Esophagus muscularis mucosa (tissue), 4 donors: ENCODE data around the gene GRIK3. TPM values are rescaled to one million over a fixed set of nuclear protein-coding genes. Genes with fewer than 3 reads are reported as not detected.

Source experiments
- DNase-seq: peaks from one replicate; pipeline ENCODE4 v3.0.0-alpha.2; 2017; ENCODE audit errors: extremely low spot score
- H3K27ac ChIP-seq, 4 donors: fragments of 200-600 bp; sonication (generic); replicated peaks in 1 of 4; 1 replicate in 3 of 4; 2 replicates in 1 of 4; pipeline ENCODE4 v1.5.1; 2016 to 2019; ENCODE audit warnings: mild to moderate bottlenecking in 1 of 4
- H3K27me3 ChIP-seq, 4 donors: fragments of 200-600 bp; sonication (generic); one replicate each; pipeline versions ENCODE4 v1.5.1 to v1.6.0; 2016 to 2019
- H3K36me3 ChIP-seq, 4 donors: fragments of 200-600 bp; sonication (generic); one replicate each; pipeline ENCODE4 v1.5.1; 2016 to 2019
- H3K4me1 ChIP-seq, 4 donors: fragments of 200-600 bp; sonication (generic); one replicate each; pipeline ENCODE4 v1.5.1; 2016 to 2019
- H3K4me3 ChIP-seq, 4 donors: fragments of 200-600 bp; sonication (generic); 1 replicate in 2 of 4; 2 replicates in 2 of 4; pipeline ENCODE4 v1.5.1; 2016 to 2019; ENCODE audit warnings: mild to moderate bottlenecking in 4 of 4, moderate library complexity in 1 of 4
- H3K9me3 ChIP-seq, 4 donors: fragments of 200-600 bp; sonication (generic); 1 replicate in 3 of 4; 2 replicates in 1 of 4; pipeline ENCODE4 v1.5.1; 2016 to 2019
- EP300 ChIP-seq: sonication (generic); formaldehyde crosslinking; IDR thresholded peaks from one replicate; pipeline ENCODE4 v1.6.1; 2017; ENCODE audit warnings: antibody characterized with exemption
- POLR2A ChIP-seq: fragments of 450-650 bp; IDR thresholded peaks from one replicate; pipeline ENCODE4 v1.6.1; 2017; ENCODE audit warnings: antibody characterized with exemption, moderate library complexity, mild to moderate bottlenecking, low read depth
- POLR2AphosphoS5 ChIP-seq, 2 donors: sonication (generic); formaldehyde crosslinking; IDR thresholded peaks; one replicate each; pipeline ENCODE4 v1.6.1; 2017; ENCODE audit warnings: antibody characterized with exemption in 2 of 2
- WGBS: methylation state at CpG from one replicate; pipeline ENCODE4 v1.1.5; 2018; 5-methylcytosine and 5-hydroxymethylcytosine counted together
- intact Hi-C: fragments of 100-400 bp; cut with DNase I; formaldehyde crosslinking; loops from one replicate; pipeline ENCODE4 v1.15.1; 2023
- total RNA-seq, 4 donors: library from RNA; depleted of rRNA; stranded (reverse); fragments of >200 nt; gene quantifications; one replicate each; pipeline versions ENCODE4 v1.1.0 to v1.2.1, GENCODE V29; 2016
- TF ChIP-seq, protein P1 (sequence below), 3 experiments: fragments of 200-600 bp in 2 of 3; fragments of 450-650 bp in 1 of 3; sonication (generic) in 2 of 3; IDR thresholded peaks; one replicate each; pipeline ENCODE4 v1.5.1; 2017 to 2019; ENCODE audit warnings: antibody characterized with exemption in 3 of 3, mild to moderate bottlenecking in 2 of 3, moderate library complexity in 1 of 3

The GRIK3 gene
- total RNA-seq, 4 donors from 2014 or later = 5.3 to 7.9 (median 6.6) TPM

GRCh38 chr1:37076168-37076567 is 41.9 kb upstream of the GRIK3 start:
- DNase-seq = no peak
- no peak for TF ChIP-seq EP300
- TF ChIP-seq, protein P1, sequence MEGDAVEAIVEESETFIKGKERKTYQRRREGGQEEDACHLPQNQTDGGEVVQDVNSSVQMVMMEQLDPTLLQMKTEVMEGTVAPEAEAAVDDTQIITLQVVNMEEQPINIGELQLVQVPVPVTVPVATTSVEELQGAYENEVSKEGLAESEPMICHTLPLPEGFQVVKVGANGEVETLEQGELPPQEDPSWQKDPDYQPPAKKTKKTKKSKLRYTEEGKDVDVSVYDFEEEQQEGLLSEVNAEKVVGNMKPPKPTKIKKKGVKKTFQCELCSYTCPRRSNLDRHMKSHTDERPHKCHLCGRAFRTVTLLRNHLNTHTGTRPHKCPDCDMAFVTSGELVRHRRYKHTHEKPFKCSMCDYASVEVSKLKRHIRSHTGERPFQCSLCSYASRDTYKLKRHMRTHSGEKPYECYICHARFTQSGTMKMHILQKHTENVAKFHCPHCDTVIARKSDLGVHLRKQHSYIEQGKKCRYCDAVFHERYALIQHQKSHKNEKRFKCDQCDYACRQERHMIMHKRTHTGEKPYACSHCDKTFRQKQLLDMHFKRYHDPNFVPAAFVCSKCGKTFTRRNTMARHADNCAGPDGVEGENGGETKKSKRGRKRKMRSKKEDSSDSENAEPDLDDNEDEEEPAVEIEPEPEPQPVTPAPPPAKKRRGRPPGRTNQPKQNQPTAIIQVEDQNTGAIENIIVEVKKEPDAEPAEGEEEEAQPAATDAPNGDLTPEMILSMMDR (IDR thresholded peaks at IDR 0.05) = no peak
- TF ChIP-seq POLR2A = no peak
- TF ChIP-seq POLR2AphosphoS5 (IDR thresholded peaks at IDR 0.05) = no peak
- H3K4me3 ChIP-seq = no peak overlapping the region
- intact Hi-C loops = no loop called here
- H3K36me3 ChIP-seq = no peaks in the 10 kb centered on the region
- peaks cover 0 to 7% (median 3%) of the 10 kb centered on the region in 4 donors for H3K4me1 ChIP-seq
- no peak overlapping the region for H3K27ac ChIP-seq
- peaks cover 0 to 62% (median 0%) of the 10 kb centered on the region in 4 donors for H3K27me3 ChIP-seq
- WGBS = 69% methylated on average over 2 of the region's 2 CpGs
- H3K9me3 ChIP-seq = no peaks in the 10 kb centered on the region

DNA sequence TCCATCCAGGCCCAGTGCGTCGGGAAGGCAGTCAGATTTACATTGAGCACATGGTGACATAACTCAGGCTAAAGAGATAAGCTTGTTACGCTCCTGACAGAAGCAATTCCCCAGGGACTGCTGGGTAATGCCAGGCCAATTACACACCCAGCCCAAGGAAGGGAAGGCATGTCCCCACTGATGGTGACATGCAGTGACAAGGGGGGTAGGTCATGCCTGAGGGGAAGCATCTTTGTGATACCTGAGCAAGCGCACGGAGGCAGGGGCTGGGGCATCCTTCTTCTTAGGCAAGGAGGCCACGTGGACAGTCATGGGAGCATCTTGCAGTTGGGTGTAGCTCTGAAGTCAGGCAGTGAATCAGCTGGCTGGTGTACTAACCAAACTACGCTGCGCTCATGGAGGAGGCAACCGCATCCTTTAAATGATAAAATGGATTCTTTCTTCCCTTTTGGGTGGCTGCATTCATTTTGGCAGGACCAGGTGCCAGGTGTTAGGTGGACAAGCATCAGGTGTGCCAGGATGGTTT is 39.6 kb upstream of the GRIK3 start:
- TF ChIP-seq POLR2A (no peak), EP300 (no peak), POLR2AphosphoS5 (IDR thresholded peaks at IDR 0.05) (no peak)
- TF ChIP-seq, protein P1 (IDR thresholded peaks at IDR 0.05) = no peak
- H3K27ac ChIP-seq = no peak overlapping the region
- WGBS = 45% methylated on average over 6 of the region's 9 CpGs

DNA sequence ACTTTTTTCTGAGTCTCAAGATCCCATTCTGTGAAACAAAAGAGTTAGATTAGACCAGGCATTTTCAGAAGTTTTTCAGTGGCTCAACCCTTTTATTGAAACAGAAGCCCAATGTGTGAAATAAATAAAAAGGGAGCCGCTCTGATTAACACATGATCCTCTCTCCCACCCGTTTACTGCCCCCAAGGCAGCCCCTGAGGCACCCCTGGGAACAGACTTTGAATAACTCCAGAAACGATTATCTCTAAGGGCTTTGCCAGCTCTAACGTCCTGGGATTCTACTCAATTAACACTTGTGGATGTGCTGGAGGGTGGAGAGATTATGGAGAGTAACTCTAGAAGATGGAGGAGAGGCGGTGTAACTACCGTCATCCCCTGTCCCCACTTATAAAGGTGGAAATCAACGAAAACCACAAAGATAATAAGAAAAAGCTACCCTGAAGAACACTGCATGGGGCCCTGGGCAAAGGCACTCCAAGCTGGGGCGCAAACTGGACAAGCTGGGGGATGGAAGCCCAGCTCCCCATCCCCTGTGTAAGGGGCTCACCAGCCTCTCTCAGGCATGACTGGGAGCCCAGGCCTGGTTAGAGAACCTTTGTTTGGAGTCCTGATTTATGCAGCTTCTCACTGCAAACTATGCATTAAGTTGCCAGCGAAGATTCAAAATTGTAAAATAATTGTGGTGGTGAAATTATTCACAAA is 39.0 kb upstream of the GRIK3 start:
- H3K27ac ChIP-seq = no peak overlapping the region
- no peaks in the 10 kb centered on the region for H3K36me3 ChIP-seq
- WGBS = 58% methylated on average over 9 of the region's 9 CpGs
- no peak overlapping the region for H3K4me3 ChIP-seq
- no peak for DNase-seq
- peaks cover 0 to 2% (median 0%) of the 10 kb centered on the region in 4 donors for H3K4me1 ChIP-seq
- TF ChIP-seq POLR2AphosphoS5 (IDR thresholded peaks at IDR 0.05) (no peak), POLR2A (no peak), EP300 (no peak)
- TF ChIP-seq, protein P1 (IDR thresholded peaks at IDR 0.05) = no peak
- H3K9me3 ChIP-seq = no peaks in the 10 kb centered on the region
- peaks cover 0 to 73% (median 0%) of the 10 kb centered on the region in 4 donors for H3K27me3 ChIP-seq
- intact Hi-C loops = no loop called here

More for the DNA sequence above, 39.6 kb upstream of the GRIK3 start:
- intact Hi-C loops = no loop called here
- Histone ChIP-seq H3K9me3 (no peaks in the 10 kb centered on the region), H3K27me3 (peaks cover 0 to 71% (median 0%) of the 10 kb centered on the region in 4 donors), H3K36me3 (no peaks in the 10 kb centered on the region), H3K4me1 (peaks cover 0 to 7% (median 2%) of the 10 kb centered on the region in 4 donors), H3K4me3 (no peak overlapping the region)
- DNase-seq = no peak

DNA sequence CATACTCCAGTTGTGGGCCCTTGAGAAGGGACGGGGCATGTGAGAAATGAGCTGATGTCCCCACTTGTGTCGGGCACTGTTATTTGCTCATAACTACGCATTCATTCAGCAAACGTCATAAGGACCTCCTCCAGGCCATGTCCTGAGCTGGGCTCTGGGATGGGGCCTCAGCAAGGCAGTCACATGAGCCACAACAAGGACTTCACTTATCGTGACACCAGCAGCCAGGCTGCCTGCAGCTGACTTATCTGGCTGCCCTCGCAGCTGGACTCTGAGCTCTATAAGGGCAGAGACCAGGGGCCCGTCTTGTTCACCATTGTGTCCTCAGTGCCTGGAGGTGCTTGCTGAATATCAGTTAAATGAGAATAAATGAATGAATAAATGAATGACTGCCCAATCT is 37.5 kb upstream of the GRIK3 start:
- no peaks in the 10 kb centered on the region for H3K36me3 ChIP-seq
- no peak for TF ChIP-seq POLR2A
- H3K9me3 ChIP-seq = no peaks in the 10 kb centered on the region
- no peak overlapping the region for H3K4me3 ChIP-seq
- H3K4me1 ChIP-seq = no peaks in the 10 kb centered on the region
- no peak overlapping the region for H3K27ac ChIP-seq
- peaks cover 0 to 86% (median 0%) of the 10 kb centered on the region in 4 donors for H3K27me3 ChIP-seq
- 63% methylated on average over 5 of the region's 7 CpGs for WGBS
- intact Hi-C loops = no loop called here
- no peak for DNase-seq

DNA sequence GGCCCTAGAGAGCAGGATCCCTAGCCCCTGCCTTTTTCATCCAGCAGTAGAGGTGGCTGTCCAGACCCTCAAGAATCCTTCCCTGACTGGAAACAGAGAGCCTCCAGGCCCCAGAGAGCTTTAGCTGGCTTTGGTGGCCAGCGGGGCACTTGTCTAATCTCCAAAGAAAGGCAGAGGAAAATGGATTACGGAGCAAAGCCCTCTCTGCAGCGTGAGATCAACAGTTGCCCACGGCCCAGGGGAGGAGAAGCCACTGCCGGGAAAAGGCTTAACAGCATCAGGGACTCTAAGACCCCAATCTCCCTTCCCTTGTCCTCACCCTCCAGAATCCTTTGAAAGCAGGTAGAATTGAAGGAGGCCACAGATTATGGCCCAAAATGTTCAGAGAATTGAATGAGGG is 35.8 kb upstream of the GRIK3 start:
- intact Hi-C loops = no loop called here
- H3K27me3 ChIP-seq = peaks cover 0 to 86% (median 0%) of the 10 kb centered on the region in 4 donors
- no peak overlapping the region for H3K27ac ChIP-seq
- H3K4me1 ChIP-seq = no peaks in the 10 kb centered on the region
- no peaks in the 10 kb centered on the region for H3K36me3 ChIP-seq
- TF ChIP-seq, protein P1 (IDR thresholded peaks at IDR 0.05) = no peak
- TF ChIP-seq EP300 (no peak), POLR2AphosphoS5 (IDR thresholded peaks at IDR 0.05) (no peak)
- H3K4me3 ChIP-seq = no peak overlapping the region
- no peaks in the 10 kb centered on the region for H3K9me3 ChIP-seq
- DNase-seq = no peak
- WGBS = 76% methylated on average over 4 of the region's 5 CpGs
